ENCODE measurements around the gene PIGB. TPM values are rescaled to one million over a fixed set of nuclear protein-coding genes. Genes with fewer than 3 reads are reported as not detected.
A peak's percentile ranks its signal among the peaks of the same experiment; 100 is the strongest.

Gene PIGB
- total and polyA plus RNA-seq, 2 of the 4 experiments (the other 2 are of a cell fraction) = 9.2 to 11.8 TPM

DNA sequence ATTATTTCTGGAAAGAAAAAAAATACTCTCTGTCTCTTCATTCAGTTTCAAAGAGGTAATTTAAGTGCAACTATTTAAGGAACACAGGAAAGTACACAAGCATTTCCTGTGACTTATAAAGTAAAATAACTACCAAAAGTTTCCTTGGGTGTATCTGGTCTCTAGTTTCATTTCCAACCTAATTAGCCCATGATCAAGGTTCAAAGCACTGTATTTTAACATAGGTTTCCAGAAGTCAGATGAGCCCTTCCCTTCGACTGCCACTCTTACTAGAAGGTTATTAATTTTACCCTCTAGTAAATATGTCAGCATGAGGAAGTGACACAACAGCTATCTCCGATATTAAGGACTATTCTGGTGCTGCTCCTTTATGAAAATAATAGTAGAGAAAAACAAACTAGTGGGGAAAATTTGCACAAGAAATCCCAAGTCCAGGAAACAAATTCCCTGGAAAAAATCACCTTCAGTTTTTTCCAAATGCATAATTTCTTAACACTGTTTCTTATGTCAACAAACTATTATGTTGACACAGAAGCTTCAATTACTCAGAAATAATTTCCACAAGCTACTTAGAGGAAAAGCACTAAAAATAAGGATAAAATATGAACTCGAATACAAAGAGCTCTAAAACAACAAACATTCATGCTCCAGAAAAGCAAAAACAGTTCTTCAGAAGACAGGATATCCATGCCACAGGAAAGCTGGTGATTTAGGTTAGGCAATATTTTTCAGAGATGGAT, 53.8 kb downstream of the PIGB start:
- POLR2A ChIA-PET (ENCODE audit: unreplicated experiment) = no interaction called here
- Histone ChIP-seq H3K27me3 (ENCODE audit: control insufficient read depth, insufficient read depth, low read length) (no peaks in the 10 kb centered on the region), H3K23ac (ENCODE audit: low read depth, low read length) (no peak overlapping the region), H4K20me1 (ENCODE audit: insufficient read depth, low read length) (no peaks in the 10 kb centered on the region), H2AK5ac (ENCODE audit: low read depth, low read length) (no peak overlapping the region), H3K14ac (replicated peaks; ENCODE audit: low read depth, low read length) (no peak overlapping the region), H3K79me1 (ENCODE audit: low read depth in 1 of 2, low read length in 2 of 2) (no peaks in the 10 kb centered on the region), H3K56ac (ENCODE audit: extremely low read depth, insufficient read depth, low read length) (no peak overlapping the region), H2BK120ac (ENCODE audit: low read depth, low read length) (no peak overlapping the region), H4K5ac (ENCODE audit: low read depth, low read length) (no peak overlapping the region), H3K9me1 (ENCODE audit: insufficient read depth, low read length) (0 out of 2 replicates have a peak, but pooled peaks cover 2% of the 10 kb centered on the region), H2AFZ (replicated peaks; ENCODE audit: low read length, poor library complexity) (no peak overlapping the region), H3K4me3 (ENCODE audit: insufficient read depth, low read depth, low read length) (no peak overlapping the region), H3K36me3 (ENCODE audit: control insufficient read depth, insufficient read depth, low read length) (0 out of 2 replicates have a peak, but pooled peaks cover 1% of the 10 kb centered on the region), H2BK5ac (ENCODE audit: low read depth, low read length, poor library complexity, severe bottlenecking) (no peak overlapping the region), H3K27ac (ENCODE audit: insufficient read depth, low read length) (no peak overlapping the region), H3K4me2 (ENCODE audit: low read depth, low read length) (peak overlapping the region; percentile 70; the same call in 1 of the 2 replicates), H4K91ac (ENCODE audit: insufficient read depth, low read depth, low read length) (no peak overlapping the region), H2BK15ac (ENCODE audit: low read depth, low read length) (no peak overlapping the region), H3K4ac (ENCODE audit: low read depth, low read length) (no peak overlapping the region), H4K8ac (ENCODE audit: low read depth in 2 of 2, low read length in 2 of 2) (0 out of 4 replicates have a peak overlapping the region, but pooled peaks of 1 of the 2 experiments have one; percentile 54), H3K9ac (ENCODE audit: low read depth, low read length) (no peak overlapping the region), H3K4me1 (ENCODE audit: control insufficient read depth, insufficient read depth, low read length) (no peaks in the 10 kb centered on the region), H3K9me3 (ENCODE audit: control insufficient read depth, insufficient read depth, low read length) (no peaks in the 10 kb centered on the region), H2AK9ac (replicated peaks; ENCODE audit: low read depth, low read length, poor library complexity) (no peak overlapping the region), H2BK20ac (ENCODE audit: low read depth, low read length) (no peak overlapping the region), H3K18ac (ENCODE audit: low read depth, low read length) (no peak overlapping the region)
- dilution Hi-C loops (cut with HindIII; ENCODE audit: low sequenced_read_pairs, unreplicated experiment) (no loop called here), intact Hi-C loops (cut with micrococcal nuclease) (no loop called here), in situ Hi-C loops (cut with MboI; ENCODE audit: low sequenced_read_pairs) (no loop called here)
- CTCF ChIA-PET = no interaction called here
- ATAC-seq (ENCODE audit: low read depth) = peak; percentile 21; the same call in 1 of the 2 replicates
- no peak for DNase-seq
- no TSS peak for BruUV-seq (replicated peaks)
- WGBS, 2 experiments (ENCODE audit: extremely low coverage in 2 of 2, insufficient read length in 1 of 2) = no CpG with 5 or more reads among the region's 3 CpGs
- TF ChIP-seq SMC3 (IDR thresholded peaks at IDR 0.05; ENCODE audit: low read depth, low read length) = no peak
- TF ChIP-seq POLR2A (IDR thresholded peaks at IDR 0.05; ENCODE audit: low read depth, low read length) = no peak
- no peak for TF ChIP-seq RAD21 (IDR thresholded peaks at IDR 0.05; ENCODE audit: low read length)
- no peak for TF ChIP-seq ELK1 (IDR thresholded peaks at IDR 0.05; ENCODE audit: borderline replicate concordance, low read depth, low read length)
- TF ChIP-seq CHD1 (IDR thresholded peaks at IDR 0.05; ENCODE audit: low read depth, low read length) = no peak
- TF ChIP-seq MAZ (IDR thresholded peaks at IDR 0.05; ENCODE audit: borderline replicate concordance, low read depth, low read length) = no peak
- no peak for TF ChIP-seq RFX5 (IDR thresholded peaks at IDR 0.05; ENCODE audit: low read depth, low read length)
- no peak for TF ChIP-seq RCOR1 (IDR thresholded peaks at IDR 0.05; ENCODE audit: insufficient replicate concordance, low read length)
- no peak for TF ChIP-seq FOS (IDR thresholded peaks at IDR 0.05; ENCODE audit: low read depth, low read length)
- TF ChIP-seq, protein P1, sequence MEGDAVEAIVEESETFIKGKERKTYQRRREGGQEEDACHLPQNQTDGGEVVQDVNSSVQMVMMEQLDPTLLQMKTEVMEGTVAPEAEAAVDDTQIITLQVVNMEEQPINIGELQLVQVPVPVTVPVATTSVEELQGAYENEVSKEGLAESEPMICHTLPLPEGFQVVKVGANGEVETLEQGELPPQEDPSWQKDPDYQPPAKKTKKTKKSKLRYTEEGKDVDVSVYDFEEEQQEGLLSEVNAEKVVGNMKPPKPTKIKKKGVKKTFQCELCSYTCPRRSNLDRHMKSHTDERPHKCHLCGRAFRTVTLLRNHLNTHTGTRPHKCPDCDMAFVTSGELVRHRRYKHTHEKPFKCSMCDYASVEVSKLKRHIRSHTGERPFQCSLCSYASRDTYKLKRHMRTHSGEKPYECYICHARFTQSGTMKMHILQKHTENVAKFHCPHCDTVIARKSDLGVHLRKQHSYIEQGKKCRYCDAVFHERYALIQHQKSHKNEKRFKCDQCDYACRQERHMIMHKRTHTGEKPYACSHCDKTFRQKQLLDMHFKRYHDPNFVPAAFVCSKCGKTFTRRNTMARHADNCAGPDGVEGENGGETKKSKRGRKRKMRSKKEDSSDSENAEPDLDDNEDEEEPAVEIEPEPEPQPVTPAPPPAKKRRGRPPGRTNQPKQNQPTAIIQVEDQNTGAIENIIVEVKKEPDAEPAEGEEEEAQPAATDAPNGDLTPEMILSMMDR (conservative IDR thresholded peaks at IDR 0.05; ENCODE audit: low read depth, low read length) = no peak
- no peak for TF ChIP-seq MXI1 (IDR thresholded peaks at IDR 0.05; ENCODE audit: borderline replicate concordance, low read depth, low read length)
- no peak for TF ChIP-seq CEBPB (IDR thresholded peaks at IDR 0.05; ENCODE audit: low read depth, low read length)
- TF ChIP-seq USF2 (IDR thresholded peaks at IDR 0.05; ENCODE audit: low read depth, low read length) = no peak
- TF ChIP-seq MAFK (IDR thresholded peaks at IDR 0.05; ENCODE audit: low read depth, low read length) = no peak
- no peak for TF ChIP-seq BHLHE40 (IDR thresholded peaks at IDR 0.05; ENCODE audit: low read depth, low read length)

All from IMR-90 (cell line).